GM23248 (cell line): ENCODE results near the gene RCAN3.

Experiments
- EZH2 ChIP-seq: fragments of 200-600 bp; sonication (generic); IDR thresholded peaks from 2 replicates; pipeline ENCODE4 v1.6.1; 2018; ENCODE audit warnings: antibody characterized with exemption, mild to moderate bottlenecking; ENCODE audit not compliant: insufficient read depth, poor library complexity, severe bottlenecking
- EZH2phosphoT487 ChIP-seq: fragments of 200-600 bp; sonication (generic); IDR thresholded peaks from 2 replicates; pipeline ENCODE4 v1.6.1; 2018; ENCODE audit warnings: antibody characterized with exemption, moderate library complexity, mild to moderate bottlenecking, low read depth; ENCODE audit not compliant: insufficient read depth

- TF ChIP-seq EZH2phosphoT487: no peak
- TF ChIP-seq EZH2: no peak
These were observed 26.9 kb upstream of the RCAN3 start for GRCh38 chr1:24475700-24476099.
